Measurements from ENCODE around the gene RIN3. TPM values are rescaled to one million over a fixed set of nuclear protein-coding genes. Genes with fewer than 3 reads are reported as not detected.

Gene RIN3
- total RNA-seq, 1 donor from 2014 or later = 0.22 TPM

- no peak overlapping the region for H2AFZ ChIP-seq (replicated peaks)
- Mint-ChIP-seq H3K36me3 (no peaks in the 10 kb centered on the region), H3K4me3 (no peak overlapping the region), H3K27me3 (ENCODE audit: insufficient read depth, low read depth) (peaks cover under 1% of the 10 kb centered on the region), H3K4me1 (no peaks in the 10 kb centered on the region), H3K27ac (no peak overlapping the region), H3K9me3 (no peaks in the 10 kb centered on the region)
- no peaks in the 10 kb centered on the region for H3K4me1 ChIP-seq
- TF ChIP-seq EZH2 (IDR thresholded peaks at IDR 0.05) (no peak), EZH2phosphoT487 (IDR thresholded peaks at IDR 0.05) (no peak), CTCF (IDR thresholded peaks at IDR 0.05) (no peak)
- H3K4me3 ChIP-seq = no peak overlapping the region
- H3K79me2 ChIP-seq (ENCODE audit: low read depth) = no peaks in the 10 kb centered on the region
- H3K9me3 ChIP-seq (ENCODE audit: low read depth) = no peaks in the 10 kb centered on the region
- H3F3A ChIP-seq (ENCODE audit: low read depth) = no peaks in the 10 kb centered on the region
- H3K27ac ChIP-seq = no peak overlapping the region
- H3K4me2 ChIP-seq = no peak overlapping the region
- no peaks in the 10 kb centered on the region for H4K20me1 ChIP-seq (ENCODE audit: low read depth)
- DNase-seq (ENCODE audit: low spot score) = no peak
- H3K27me3 ChIP-seq = no peaks in the 10 kb centered on the region
- no peaks in the 10 kb centered on the region for H3K36me3 ChIP-seq
- H3K9ac ChIP-seq = no peak overlapping the region
Observed at GRCh38 chr14:92523752-92524151, 10.2 kb downstream of the RIN3 start.

- Mint-ChIP-seq H3K4me1 (no peaks in the 10 kb centered on the region), H3K27ac (no peak overlapping the region), H3K9me3 (no peaks in the 10 kb centered on the region), H3K4me3 (no peak overlapping the region), H3K27me3 (ENCODE audit: insufficient read depth, low read depth) (no peaks in the 10 kb centered on the region), H3K36me3 (no peaks in the 10 kb centered on the region)
- Histone ChIP-seq H4K20me1 (ENCODE audit: low read depth) (no peaks in the 10 kb centered on the region), H3K27ac (no peak overlapping the region), H3K9me3 (ENCODE audit: low read depth) (no peaks in the 10 kb centered on the region), H3K79me2 (ENCODE audit: low read depth) (no peaks in the 10 kb centered on the region), H3K9ac (no peak overlapping the region), H2AFZ (replicated peaks) (no peak overlapping the region), H3K4me3 (no peak overlapping the region), H3K4me1 (no peaks in the 10 kb centered on the region), H3F3A (ENCODE audit: low read depth) (no peaks in the 10 kb centered on the region), H3K36me3 (no peaks in the 10 kb centered on the region), H3K27me3 (no peaks in the 10 kb centered on the region), H3K4me2 (no peak overlapping the region)
- DNase-seq (ENCODE audit: low spot score) = no peak
- no peak for TF ChIP-seq EZH2 (IDR thresholded peaks at IDR 0.05)
- TF ChIP-seq CTCF (IDR thresholded peaks at IDR 0.05) = no peak
- TF ChIP-seq EZH2phosphoT487 (IDR thresholded peaks at IDR 0.05) = no peak
Observed at GRCh38 chr14:92524602-92525185, 11.1 kb downstream of the RIN3 start.

- Mint-ChIP-seq H3K36me3 (no peaks in the 10 kb centered on the region), H3K27ac (no peak overlapping the region)
- no peak for DNase-seq (ENCODE audit: low spot score)
Observed at GRCh38 chr14:92525322-92526095, 11.9 kb downstream of the RIN3 start.

More at GRCh38 chr14:92525322-92526095, 11.9 kb downstream of the RIN3 start:
- Histone ChIP-seq H3K4me1 (no peaks in the 10 kb centered on the region), H3F3A (ENCODE audit: low read depth) (no peaks in the 10 kb centered on the region), H3K4me3 (no peak overlapping the region), H3K27me3 (no peaks in the 10 kb centered on the region), H3K9me3 (ENCODE audit: low read depth) (no peaks in the 10 kb centered on the region), H3K9ac (no peak overlapping the region), H3K79me2 (ENCODE audit: low read depth) (no peaks in the 10 kb centered on the region), H2AFZ (replicated peaks) (no peak overlapping the region), H3K36me3 (no peaks in the 10 kb centered on the region), H3K4me2 (no peak overlapping the region), H3K27ac (no peak overlapping the region), H4K20me1 (ENCODE audit: low read depth) (no peaks in the 10 kb centered on the region)
- Mint-ChIP-seq H3K4me1 (no peaks in the 10 kb centered on the region), H3K27me3 (ENCODE audit: insufficient read depth, low read depth) (no peaks in the 10 kb centered on the region), H3K9me3 (no peaks in the 10 kb centered on the region), H3K4me3 (no peak overlapping the region)
- no peak for TF ChIP-seq EZH2 (IDR thresholded peaks at IDR 0.05)
- no peak for TF ChIP-seq EZH2phosphoT487 (IDR thresholded peaks at IDR 0.05)
- no peak for TF ChIP-seq CTCF (IDR thresholded peaks at IDR 0.05)

Measured in neural progenitor cell (in vitro differentiated cells).